GM23248 (cell line): ENCODE data around the gene LYST. TPM values are rescaled to one million over a fixed set of nuclear protein-coding genes. Genes with fewer than 3 reads are reported as not detected.
"Not testable (repeated sequence)": the region's sequence is repeated elsewhere in the genome, so short reads cannot be mapped to it uniquely, and the experiment has no call there.

ENCODE experiments used
- DNase-seq: peaks from one replicate; pipeline ENCODE4 v3.0.0-alpha.2; 2015
- H2AFZ ChIP-seq: fragments of 200-600 bp; sonication (generic); 2 replicates; pipeline ENCODE4 v1.6.1; 2016; ENCODE audit warnings: antibody characterized with exemption
- H3F3A ChIP-seq: fragments of 200-600 bp; sonication (generic); 2 replicates; pipeline ENCODE4 v1.6.1; 2016; ENCODE audit warnings: mild to moderate bottlenecking, antibody characterized with exemption, mixed run types; ENCODE audit not compliant: insufficient read depth
- H3K27ac ChIP-seq: fragments of 200-600 bp; sonication (generic); 2 replicates; pipeline ENCODE4 v1.5.1; 2016; ENCODE audit warnings: mild to moderate bottlenecking
- H3K27me3 ChIP-seq: fragments of 200-600 bp; sonication (generic); replicated peaks from 2 replicates; pipeline ENCODE4 v1.6.1; 2016; ENCODE audit warnings: mild to moderate bottlenecking; ENCODE audit not compliant: insufficient read depth
- H3K36me3 ChIP-seq: fragments of 200-600 bp; sonication (generic); 2 replicates; pipeline ENCODE4 v1.6.1; 2016; ENCODE audit warnings: low read depth, mild to moderate bottlenecking
- H3K4me1 ChIP-seq: fragments of 200-600 bp; sonication (generic); 2 replicates; pipeline ENCODE4 v1.6.1; 2016; ENCODE audit warnings: mild to moderate bottlenecking; ENCODE audit not compliant: insufficient read depth
- H3K4me2 ChIP-seq: fragments of 200-600 bp; sonication (generic); one replicate; pipeline ENCODE4 v1.6.1; 2016; ENCODE audit warnings: mild to moderate bottlenecking; ENCODE audit not compliant: unreplicated experiment
- H3K4me3 ChIP-seq: fragments of 200-600 bp; sonication (generic); 2 replicates; pipeline ENCODE4 v1.5.1; 2016; ENCODE audit warnings: mild to moderate bottlenecking
- H3K79me2 ChIP-seq: fragments of 200-600 bp; sonication (generic); 2 replicates; pipeline ENCODE4 v1.6.1; 2016; ENCODE audit warnings: mild to moderate bottlenecking; ENCODE audit not compliant: insufficient read depth
- H3K9ac ChIP-seq: fragments of 200-600 bp; sonication (generic); 2 replicates; pipeline ENCODE4 v1.6.1; 2016; ENCODE audit warnings: mild to moderate bottlenecking
- H3K9me2 ChIP-seq: fragments of 200-600 bp; sonication (generic); 2 replicates; pipeline ENCODE4 v1.6.1; 2016; ENCODE audit warnings: mixed run types, mild to moderate bottlenecking, moderate library complexity; ENCODE audit not compliant: insufficient read depth
- H3K9me3 ChIP-seq: fragments of 200-600 bp; sonication (generic); one replicate; pipeline ENCODE4 v1.6.1; 2017; ENCODE audit warnings: low read depth
- H4K20me1 ChIP-seq: fragments of 200-600 bp; sonication (generic); 2 replicates; pipeline ENCODE4 v1.6.0; 2016; ENCODE audit not compliant: insufficient read depth
- EZH2 ChIP-seq: fragments of 200-600 bp; sonication (generic); IDR thresholded peaks from 2 replicates; pipeline ENCODE4 v1.6.1; 2018; ENCODE audit warnings: antibody characterized with exemption, mild to moderate bottlenecking; ENCODE audit not compliant: insufficient read depth, poor library complexity, severe bottlenecking
- EZH2phosphoT487 ChIP-seq: fragments of 200-600 bp; sonication (generic); IDR thresholded peaks from 2 replicates; pipeline ENCODE4 v1.6.1; 2018; ENCODE audit warnings: antibody characterized with exemption, moderate library complexity, mild to moderate bottlenecking, low read depth; ENCODE audit not compliant: insufficient read depth
- WGBS, 2 experiments: methylation state at CpG; one replicate each; pipeline ENCODE4 v1.1.6; 2015 to 2017; ENCODE audit warnings: low lambda C conversion rate in 2 of 2, low coverage in 1 of 2; ENCODE audit errors: missing lambda C conversion rate in 2 of 2; 5-methylcytosine and 5-hydroxymethylcytosine counted together
- in situ Hi-C: fragments of 300-500 bp; cut with MboI; formaldehyde crosslinking; loops from 2 replicates; pipeline ENCODE4 v1.15.0; 2020
- polyA plus RNA-seq: library from polyadenylated mRNA; unstranded; fragments of >200 nt; fragmentation: Nextera tagmentation; extraction: Ambion mirVana; gene quantifications from 2 replicates; pipeline ENCODE4 v1.2.1, GENCODE V29; 2016
- total RNA-seq: library from RNA; depleted of rRNA; stranded (reverse); fragments of >200 nt; shearing (Covaris generic); gene quantifications from 2 replicates; pipeline ENCODE4 v1.2.3, GENCODE V29; 2014

Gene LYST
- total and polyA plus RNA-seq, 2 experiments from 2014 or later, result 5.1 to 9.0 TPM

DNA sequence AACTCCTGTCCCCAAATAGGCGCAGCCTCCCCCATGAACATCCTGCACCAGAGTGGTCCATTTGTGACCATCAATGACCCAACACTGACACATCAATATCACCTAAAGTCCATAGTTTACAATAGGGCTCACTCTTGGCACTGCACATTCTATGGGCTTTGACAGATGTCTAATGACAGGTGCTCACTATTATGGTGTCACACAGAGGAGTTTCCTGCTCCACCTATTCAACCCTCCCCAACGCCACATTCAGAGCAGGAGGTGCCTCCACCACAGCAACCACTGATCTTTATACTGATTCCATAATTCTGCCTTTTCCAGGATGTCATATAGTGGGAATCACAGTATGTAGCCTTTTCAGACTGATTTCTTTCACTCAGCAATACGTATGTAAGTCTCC is 241.4 kb downstream of the LYST start:
- Histone ChIP-seq H3K9me2 (no peaks in the 10 kb centered on the region), H3F3A (no peaks in the 10 kb centered on the region), H3K4me2 (no peak overlapping the region), H3K9me3 (no peaks in the 10 kb centered on the region), H3K9ac (no peak overlapping the region), H4K20me1 (no peaks in the 10 kb centered on the region), H3K27ac (no peak overlapping the region), H3K79me2 (no peaks in the 10 kb centered on the region), H3K4me3 (no peak overlapping the region), H3K36me3 (no peaks in the 10 kb centered on the region), H3K27me3 (peaks cover 15% of the 10 kb centered on the region), H3K4me1 (no peaks in the 10 kb centered on the region), H2AFZ (no peak overlapping the region)
- DNase-seq, result no peak
- WGBS, 2 experiments, result 57 to 60% methylated on average over 3 of the region's 3 CpGs
- TF ChIP-seq EZH2, result no peak
- in situ Hi-C loops, result no loop called here

DNA sequence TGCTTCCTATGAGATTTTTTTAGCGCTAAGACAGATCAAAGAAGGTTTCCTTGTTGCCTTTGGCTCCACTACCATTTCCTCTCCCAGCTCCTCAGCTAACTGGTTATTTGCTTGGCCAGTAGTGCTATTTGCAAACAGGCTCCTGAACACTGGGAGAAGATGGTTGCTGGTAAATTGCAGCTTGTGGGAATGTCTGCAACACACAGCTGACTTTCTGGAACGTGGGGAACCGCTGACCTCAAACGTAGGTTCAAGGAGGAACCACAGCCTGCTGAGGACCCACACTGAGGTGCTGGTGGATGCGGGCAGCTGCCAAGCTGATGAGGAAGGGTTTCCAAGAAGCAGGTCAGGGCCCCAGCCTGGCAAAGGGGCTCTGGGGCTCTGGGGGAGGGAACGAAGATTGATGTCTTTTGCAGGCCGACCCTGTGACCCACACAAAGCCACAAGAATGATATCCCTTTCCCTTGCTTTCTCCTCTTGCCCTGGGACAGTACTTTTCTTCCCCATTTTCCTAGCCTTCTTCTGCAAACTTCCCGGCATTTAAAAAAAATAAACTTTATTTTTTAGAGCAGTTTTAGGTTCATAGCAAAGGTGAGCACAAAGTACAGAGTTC is 241.9 kb downstream of the LYST start:
- in situ Hi-C loops, result no loop called here
- 35 to 36% methylated on average over 8 of the region's 8 CpGs for WGBS, 2 experiments
- Histone ChIP-seq H3F3A (no peaks in the 10 kb centered on the region), H3K27ac (no peak overlapping the region), H3K9ac (no peak overlapping the region), H3K4me1 (no peaks in the 10 kb centered on the region), H3K9me3 (no peaks in the 10 kb centered on the region), H3K9me2 (no peaks in the 10 kb centered on the region), H3K36me3 (no peaks in the 10 kb centered on the region), H3K4me3 (no peak overlapping the region), H3K79me2 (no peaks in the 10 kb centered on the region), H3K27me3 (peaks cover 15% of the 10 kb centered on the region), H3K4me2 (no peak overlapping the region), H2AFZ (no peak overlapping the region), H4K20me1 (no peaks in the 10 kb centered on the region)
- TF ChIP-seq EZH2, result no peak
- no peak for TF ChIP-seq EZH2phosphoT487
- DNase-seq, result no peak

DNA sequence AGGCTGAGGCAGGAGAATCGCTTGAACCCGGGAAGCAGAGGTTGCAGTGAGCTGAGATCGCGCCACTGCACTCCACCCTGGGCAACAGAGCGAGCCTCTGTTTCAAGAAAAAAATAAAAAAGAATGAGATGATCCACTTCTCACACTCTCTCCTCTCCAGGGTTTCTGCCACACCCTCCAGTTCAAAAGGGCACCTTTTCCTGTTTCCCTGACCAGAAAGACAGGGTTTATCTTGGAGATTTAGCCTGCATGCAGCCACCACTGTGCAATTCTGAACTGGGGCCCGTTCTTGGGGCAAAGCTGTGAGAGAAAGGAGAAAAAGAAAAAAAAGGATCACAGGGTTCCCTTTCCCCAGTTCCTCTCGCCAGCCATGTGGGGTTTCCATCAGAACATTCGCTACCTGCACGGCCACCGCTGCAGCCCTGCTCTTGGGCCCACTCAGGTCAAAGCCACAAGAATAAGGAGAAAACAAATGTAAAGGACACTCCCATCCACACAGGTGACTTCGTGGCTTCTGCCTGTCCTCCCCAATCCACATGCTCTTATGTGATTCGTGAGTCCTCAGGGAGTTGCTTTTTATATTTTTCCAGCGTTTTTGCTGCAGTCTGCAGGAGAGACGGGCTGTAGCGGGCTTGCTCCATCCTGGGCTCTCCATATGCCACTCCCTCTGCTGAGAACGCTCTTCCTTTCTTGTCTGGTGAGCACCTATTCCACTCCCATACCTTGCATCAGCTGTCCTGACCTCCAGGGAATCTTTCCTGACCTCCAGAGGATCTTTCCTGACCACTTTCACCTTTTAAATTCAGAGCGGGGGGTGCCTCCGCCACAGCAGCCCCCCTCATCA is 243.5 kb downstream of the LYST start:
- no peaks in the 10 kb centered on the region for H4K20me1 ChIP-seq
- no peak overlapping the region for H3K27ac ChIP-seq
- no peaks in the 10 kb centered on the region for H3K36me3 ChIP-seq
- no peak overlapping the region for H3K4me2 ChIP-seq
- H3K4me3 ChIP-seq, result no peak overlapping the region
- TF ChIP-seq EZH2phosphoT487, result no peak
- no peak for TF ChIP-seq EZH2
- H2AFZ ChIP-seq, result no peak overlapping the region
- H3K9me2 ChIP-seq, result no peaks in the 10 kb centered on the region
- no peaks in the 10 kb centered on the region for H3K9me3 ChIP-seq
- no peak overlapping the region for H3K9ac ChIP-seq
- H3K27me3 ChIP-seq, result peaks cover 15% of the 10 kb centered on the region
- 62 to 63% methylated on average over 17 to 18 of the region's 18 CpGs for WGBS, 2 experiments
- in situ Hi-C loops, result no loop called here
- no peak for DNase-seq
- H3K79me2 ChIP-seq, result no peaks in the 10 kb centered on the region
- 0 out of 2 replicates have a peak, but pooled peaks cover 2% of the 10 kb centered on the region for H3F3A ChIP-seq
- peaks cover 10% of the 10 kb centered on the region for H3K4me1 ChIP-seq

DNA sequence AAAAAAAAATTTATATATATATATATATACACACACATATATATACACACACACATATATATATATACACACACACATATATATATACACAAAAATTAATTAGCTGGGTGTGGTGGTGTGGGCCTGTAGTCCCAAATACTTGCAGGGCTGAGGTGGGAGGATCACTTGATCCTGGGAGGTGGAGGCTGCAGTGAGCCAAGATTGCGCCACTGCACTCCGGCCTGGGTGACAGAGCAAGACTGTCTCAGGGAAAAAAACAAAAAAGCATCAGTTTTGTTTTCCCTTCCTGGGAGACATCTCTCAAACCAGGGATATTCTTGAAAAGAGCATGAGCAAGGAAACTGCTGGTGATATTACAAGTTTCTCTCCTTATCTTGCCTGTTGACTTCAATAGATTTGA is 247.6 kb downstream of the LYST start:
- in situ Hi-C loops, H3K36me3 ChIP-seq, H4K20me1 ChIP-seq, H3K9ac ChIP-seq, H3K4me2 ChIP-seq, H3F3A ChIP-seq, H3K27ac ChIP-seq, H3K4me3 ChIP-seq, H3K79me2 ChIP-seq, H3K9me3 ChIP-seq, H3K9me2 ChIP-seq: not testable (repeated sequence)
- Histone ChIP-seq H3K4me1 (peaks cover 20% of the 10 kb centered on the region), H2AFZ (0 out of 2 replicates have a peak overlapping the region, but pooled peaks have one; percentile 37), H3K27me3 (peaks cover 11% of the 10 kb centered on the region)
- WGBS, 2 experiments, result 69 to 81% methylated on average over 2 of the region's 2 CpGs
- peak; percentile 33 for DNase-seq
